ENCODE data around the gene PRR5. TPM values are rescaled to one million over a fixed set of nuclear protein-coding genes. Genes with fewer than 3 reads are reported as not detected.
"Not testable (repeated sequence)": the region's sequence is repeated elsewhere in the genome, so short reads cannot be mapped to it uniquely, and the experiment has no call there.

Gene PRR5
- total RNA-seq, 4 donors from 2014 or later = 4.2 to 9.8 (median 7.1) TPM

- Histone ChIP-seq H3K9me3 (peaks cover 0 to under 1% (median 0%) of the 10 kb centered on the region in 3 donors), H3K27me3 (peaks cover 82% of the 10 kb centered on the region), H3K27ac (no peak overlapping the region), H3K36me3 (no peaks in the 10 kb centered on the region), H3K4me3 (no peak overlapping the region), H3K4me1 (no peaks in the 10 kb centered on the region)
- 53% methylated on average over 6 to 12 of the region's 13 CpGs for WGBS, 2 donors (ENCODE audit: low coverage in 1 of 2)
- no peak for ATAC-seq
- no peak for TF ChIP-seq POLR2AphosphoS5 (IDR thresholded peaks at IDR 0.05)
- TF ChIP-seq EP300 (IDR thresholded peaks at IDR 0.05) = no peak
- no peak for TF ChIP-seq POLR2A (IDR thresholded peaks at IDR 0.05)
- TF ChIP-seq CTCF (IDR thresholded peaks at IDR 0.05) = no peak
Measured at GRCh38 chr22:44745853-44746789, 44.1 kb downstream of the PRR5 start.

GRCh38 chr22:44747784-44748127 lies 45.8 kb downstream of the PRR5 start:
- ATAC-seq, H3K4me1 ChIP-seq: not testable (repeated sequence)
- WGBS, 2 donors (ENCODE audit: low coverage in 1 of 2) = 88 to 91% methylated on average over 2 to 3 of the region's 4 CpGs

GRCh38 chr22:44748524-44748923 lies 46.5 kb downstream of the PRR5 start:
- Histone ChIP-seq H3K4me3 (no peak overlapping the region), H3K4me1 (peaks cover 0 to 16% (median 7%) of the 10 kb centered on the region in 3 donors), H3K9me3 (peaks cover 0 to 15% (median 0%) of the 10 kb centered on the region in 3 donors), H3K27ac (no peak overlapping the region), H3K36me3 (no peaks in the 10 kb centered on the region), H3K27me3 (peaks cover 85% of the 10 kb centered on the region)
- TF ChIP-seq CTCF (IDR thresholded peaks at IDR 0.05) (no peak), POLR2A (IDR thresholded peaks at IDR 0.05) (no peak), POLR2AphosphoS5 (IDR thresholded peaks at IDR 0.05) (no peak)
- 62 to 90% methylated on average over 2 to 7 of the region's 7 CpGs for whole genome bisulfite sequencing, 2 donors (ENCODE audit: low coverage in 1 of 2)
- no peak for ATAC-seq

More at GRCh38 chr22:44747784-44748127, 45.8 kb downstream of the PRR5 start:
- H3K36me3 ChIP-seq, H3K4me3 ChIP-seq, H3K27ac ChIP-seq: not testable (repeated sequence)
- peaks cover 85% of the 10 kb centered on the region for H3K27me3 ChIP-seq
- H3K9me3 ChIP-seq = peaks cover 0 to 15% (median 0%) of the 10 kb centered on the region in 3 donors

GRCh38 chr22:44750481-44750880 lies 48.5 kb downstream of the PRR5 start:
- no peak for ATAC-seq
- WGBS, 2 donors (ENCODE audit: low coverage in 1 of 2) = 53 to 57% methylated on average over 1 of the region's 1 CpG
- no peak overlapping the region for H3K4me3 ChIP-seq
- H3K9me3 ChIP-seq = peaks cover 0 to 15% (median 0%) of the 10 kb centered on the region in 3 donors
- TF ChIP-seq POLR2A (IDR thresholded peaks at IDR 0.05) = no peak
- no peak for TF ChIP-seq POLR2AphosphoS5 (IDR thresholded peaks at IDR 0.05)
- no peak for TF ChIP-seq EP300 (IDR thresholded peaks at IDR 0.05)
- no peak for TF ChIP-seq CTCF (IDR thresholded peaks at IDR 0.05)
- peaks cover 86% of the 10 kb centered on the region for H3K27me3 ChIP-seq
- no peak overlapping the region for H3K27ac ChIP-seq
- H3K36me3 ChIP-seq = no peaks in the 10 kb centered on the region
- H3K4me1 ChIP-seq = peaks cover 0 to 19% (median 7%) of the 10 kb centered on the region in 3 donors

- Histone ChIP-seq H3K4me3 (peak within 1 kb of the TSS in 1 of 2 donors; percentile 30), H3K36me3 (no peaks in the 10 kb centered on the region), H3K27me3 (peaks cover 91% of the 10 kb centered on the region), H3K9me3 (peaks cover 0 to 15% (median 0%) of the 10 kb centered on the region in 3 donors), H3K27ac (no peak within 1 kb of the TSS), H3K4me1 (peaks cover 0 to 19% (median 7%) of the 10 kb centered on the region in 3 donors)
- ATAC-seq = no peak
- no peak for TF ChIP-seq CTCF (IDR thresholded peaks at IDR 0.05)
- TF ChIP-seq POLR2AphosphoS5 (IDR thresholded peaks at IDR 0.05) = no peak
- TF ChIP-seq EP300 (IDR thresholded peaks at IDR 0.05) = no peak
- no peak for TF ChIP-seq POLR2A (IDR thresholded peaks at IDR 0.05)
- WGBS, 2 donors (ENCODE audit: low coverage in 1 of 2) = 0% methylated on average over 2 of the region's 78 CpGs; no CpG with 5 or more reads in 1 of the 2 donors
Measured at GRCh38 chr22:44752285-44753188, 50.5 kb downstream of the PRR5 start, which contains the start of gene ARHGAP8. Gene ARHGAP8 (plus strand): TSS chr22:44752575. CDS start chr22:44786528, 33,953 bp downstream.

All from gastroesophageal sphincter (tissue), 4 donors.